Muscle of back (tissue), 11 donors: ENCODE results near the gene MEGF6. TPM values are rescaled to one million over a fixed set of nuclear protein-coding genes. Genes with fewer than 3 reads are reported as not detected.

ENCODE experiments used
- DNase-seq, 3 donors: peaks; one replicate each; pipeline versions ENCODE4 v3.0.0 to v3.0.0-alpha.2; 2013
- polyA plus RNA-seq, 10 donors: library from polyadenylated mRNA; unstranded; fragments of 120-200 nt; gene quantifications; one replicate each; pipeline ENCODE4 v1.2.1, GENCODE V29; 2013; ENCODE audit not compliant: insufficient read length in 10 of 10

Gene MEGF6
- polyA plus RNA-seq, 10 donors = 6.3 to 37.6 (median 9.5) TPM

- DNase-seq = no peak
Observed at GRCh38 chr1:3645247-3645646, 33.9 kb upstream of the MEGF6 start.

- DNase-seq = no peak
Observed at GRCh38 chr1:3644273-3644672, 33.0 kb upstream of the MEGF6 start.

GRCh38 chr1:3642919-3643675, 31.8 kb upstream of the MEGF6 start:
- DNase-seq = no peak

DNA sequence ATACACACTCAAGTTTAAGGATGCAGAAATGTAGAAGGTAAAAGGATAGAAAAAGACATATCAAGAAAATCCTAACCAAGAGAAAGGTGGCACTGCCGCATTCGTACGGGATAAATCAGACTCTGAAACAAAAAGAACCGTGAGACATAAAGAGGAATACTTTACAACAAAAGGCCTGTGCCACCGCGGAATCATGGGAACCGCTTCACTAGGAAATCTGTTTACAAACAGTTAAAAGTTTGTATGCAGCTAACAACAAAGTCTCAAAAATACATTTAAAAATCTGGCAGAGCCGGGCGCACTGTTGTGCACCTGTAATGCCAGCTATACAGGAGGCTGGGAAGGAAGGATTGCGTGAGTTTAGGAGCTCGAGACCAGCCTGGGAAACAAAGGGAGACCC, 30.5 kb upstream of the MEGF6 start:
- DNase-seq = no peak

- no peak for DNase-seq
Observed at GRCh38 chr1:3641046-3641760, 29.9 kb upstream of the MEGF6 start.

- DNase-seq = no peak
Observed at GRCh38 chr1:3640121-3640837, 29.0 kb upstream of the MEGF6 start.

GRCh38 chr1:3639397-3639911, 28.1 kb upstream of the MEGF6 start:
- DNase-seq = no peak

GRCh38 chr1:3638676-3639075, 27.4 kb upstream of the MEGF6 start:
- no peak for DNase-seq

DNA sequence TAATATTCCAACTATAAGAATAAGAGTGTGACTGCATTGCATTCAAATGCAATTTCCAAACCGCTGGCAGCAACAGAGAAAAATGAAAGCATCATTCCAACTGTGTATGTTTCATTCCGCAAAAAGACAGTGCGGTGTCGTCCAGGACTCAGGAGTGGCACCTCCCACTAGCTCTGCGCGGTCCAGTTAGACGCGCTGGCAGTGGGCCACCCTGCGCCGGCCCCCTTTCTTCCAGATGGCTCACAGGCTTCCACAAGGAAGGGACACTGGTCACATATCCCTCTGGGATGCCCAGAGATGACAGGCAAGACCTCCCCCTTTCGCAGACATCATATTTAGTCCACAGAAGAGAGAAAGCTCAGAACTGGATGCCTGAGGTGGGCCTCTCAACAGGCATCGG, 26.7 kb upstream of the MEGF6 start:
- no peak for DNase-seq

DNA sequence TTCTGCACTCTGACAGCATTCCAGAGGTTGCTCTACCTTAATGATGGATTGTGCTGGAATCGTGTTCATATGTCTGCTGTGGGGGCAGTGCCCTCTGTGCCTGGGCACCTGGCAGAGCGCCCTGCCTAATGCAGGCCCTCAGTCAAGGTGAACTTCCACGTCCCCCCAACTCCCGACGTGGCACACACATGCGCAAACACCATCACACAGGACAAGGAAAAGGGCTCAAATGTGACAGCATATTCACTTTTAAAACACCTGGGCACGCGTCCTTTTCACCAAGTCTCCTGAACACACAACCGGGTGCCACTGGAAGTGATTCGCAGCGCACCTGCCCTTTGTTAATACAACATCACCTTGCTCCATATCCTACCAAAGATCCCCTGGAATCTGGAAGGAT, 25.2 kb upstream of the MEGF6 start:
- no peak for DNase-seq

DNA sequence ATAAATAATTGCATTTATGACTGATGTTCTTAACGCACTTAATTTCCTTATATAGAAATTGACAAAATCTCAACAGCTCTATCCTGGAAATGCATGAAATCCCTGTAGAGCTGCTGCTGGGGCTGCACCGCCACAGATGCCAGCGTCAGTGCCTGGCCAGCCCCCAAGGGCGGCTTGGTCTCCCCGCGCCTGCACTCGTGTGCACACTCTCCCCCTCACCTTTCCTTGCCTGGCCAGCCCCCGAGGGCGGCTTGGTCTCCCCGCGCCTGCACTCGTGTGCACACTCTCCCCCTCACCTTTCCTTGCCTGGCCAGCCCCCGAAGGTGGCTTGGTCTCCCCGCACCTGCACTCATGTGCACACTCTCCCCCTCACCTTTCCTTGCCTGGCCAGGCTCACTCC, 24.8 kb upstream of the MEGF6 start:
- DNase-seq = no peak

- no peak for DNase-seq
Observed at GRCh38 chr1:3634059-3634800, 22.9 kb upstream of the MEGF6 start.

GRCh38 chr1:3633344-3634058, 22.2 kb upstream of the MEGF6 start:
- DNase-seq = no peak

DNA sequence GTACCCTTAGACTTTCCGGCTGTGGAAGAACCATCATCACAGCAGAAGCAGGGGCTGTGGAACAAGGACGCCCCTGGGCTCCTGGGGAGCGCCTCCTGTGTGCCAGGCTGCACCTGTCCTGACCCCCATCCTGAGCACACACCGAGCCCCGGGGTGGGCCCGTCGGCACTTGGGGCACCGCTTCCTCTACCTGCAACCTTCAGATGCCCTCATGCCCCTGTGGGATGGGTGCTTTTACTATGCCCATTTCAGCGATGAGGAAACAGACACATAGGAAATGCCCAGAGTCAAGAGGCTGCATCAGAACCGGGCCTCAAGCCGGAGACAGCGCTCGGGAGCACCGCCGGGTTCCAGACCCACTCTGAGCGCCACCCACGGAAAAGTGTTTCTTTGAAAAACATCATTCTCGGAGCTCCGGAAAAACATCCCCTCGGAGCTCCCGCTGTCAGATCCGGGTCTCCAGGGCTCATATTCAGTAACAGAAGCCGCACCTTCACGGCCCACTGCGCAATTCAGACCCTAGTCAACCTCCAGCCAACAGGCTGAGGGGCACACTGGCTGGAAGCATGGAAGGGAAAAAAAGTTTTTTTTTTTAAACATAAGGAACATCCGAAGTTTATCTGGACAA, 21.5 kb upstream of the MEGF6 start:
- DNase-seq = no peak

DNA sequence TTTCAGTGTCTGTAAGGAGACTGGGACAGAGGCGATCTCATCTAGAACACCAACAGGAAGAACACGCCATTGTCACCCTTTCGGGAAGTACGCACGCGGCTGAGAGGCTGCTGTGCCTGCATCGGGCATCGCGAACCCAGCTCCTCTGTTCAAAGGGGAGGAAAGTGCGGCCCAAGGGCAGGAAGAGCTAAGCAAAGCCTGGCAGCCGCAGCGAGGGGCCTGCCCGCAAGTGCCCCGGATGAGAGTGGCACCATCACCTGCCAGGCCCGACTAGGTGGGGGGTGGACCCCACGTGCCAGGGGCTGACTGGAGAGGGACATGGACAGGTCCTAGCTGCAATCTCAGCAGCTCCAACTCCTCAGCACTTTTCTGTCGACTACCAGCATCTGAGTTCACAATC, 21.0 kb upstream of the MEGF6 start:
- DNase-seq = no peak

DNA sequence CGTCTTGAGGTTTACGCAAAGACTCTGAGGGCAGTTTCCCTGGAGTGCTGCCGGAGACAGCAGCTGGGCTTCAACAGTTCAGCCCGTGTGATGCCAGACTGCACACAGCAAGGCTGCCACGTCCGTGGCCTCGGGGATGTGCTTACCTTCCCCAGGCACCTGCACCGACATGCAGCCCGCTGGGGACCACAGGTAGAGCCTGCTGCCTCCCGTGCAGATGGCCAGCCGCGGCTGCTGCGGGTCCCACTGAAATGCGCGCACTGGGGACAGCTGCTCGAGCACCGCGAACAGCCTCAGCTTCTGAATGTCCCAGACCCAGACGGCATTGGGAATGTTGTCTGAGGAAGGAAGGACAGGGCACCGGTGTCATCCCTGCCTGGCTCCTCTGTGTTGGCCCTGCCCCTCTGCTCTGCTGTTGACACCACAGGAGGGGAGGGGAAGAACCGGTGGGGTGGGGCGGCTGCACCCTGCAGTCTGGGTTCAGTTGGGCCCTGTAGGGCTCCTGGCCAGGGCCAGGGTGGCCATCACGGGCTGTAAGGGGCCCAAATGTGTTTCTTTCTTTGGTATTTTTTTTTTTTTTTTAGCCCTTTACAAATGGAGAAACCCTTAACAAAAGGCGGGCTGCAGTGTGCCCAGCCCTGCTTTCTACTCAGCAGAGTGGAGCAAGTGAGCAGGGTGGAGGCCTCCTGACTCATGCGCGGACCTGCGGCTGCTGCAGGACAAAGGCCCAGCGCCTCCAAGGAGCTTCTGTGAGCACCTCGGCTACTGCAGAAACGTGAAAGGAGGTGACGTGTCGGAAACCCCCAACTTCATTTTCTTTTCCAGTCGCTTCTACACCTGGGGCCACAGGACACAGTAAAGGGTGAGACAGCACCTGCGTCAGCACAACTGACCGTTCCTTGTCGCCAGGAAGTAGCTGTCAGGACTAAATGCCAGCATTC, 20.3 kb upstream of the MEGF6 start:
- DNase-seq = no peak

DNA sequence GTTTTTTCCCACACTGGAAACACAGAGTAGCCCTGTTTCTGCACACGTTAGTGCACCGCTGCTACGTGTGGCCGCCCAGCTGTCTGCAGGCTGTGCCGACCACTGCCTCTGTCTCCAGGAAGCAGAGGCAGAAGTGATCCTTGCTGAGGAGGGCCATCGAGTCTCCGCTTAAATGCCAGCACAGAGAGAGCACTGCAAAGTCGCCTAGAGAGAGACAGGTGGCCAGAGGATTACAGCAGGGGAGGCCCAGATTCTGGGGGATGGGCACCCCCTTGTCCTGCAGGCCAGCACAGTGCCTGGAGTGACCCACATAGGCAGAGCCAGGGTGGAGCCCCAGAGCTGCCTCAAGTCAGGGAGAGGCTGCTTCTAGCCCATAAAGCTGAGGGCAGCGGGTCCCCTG, 19.6 kb upstream of the MEGF6 start:
- DNase-seq = no peak

- DNase-seq = no peak
Observed at GRCh38 chr1:3630161-3630611, 18.9 kb upstream of the MEGF6 start.

DNA sequence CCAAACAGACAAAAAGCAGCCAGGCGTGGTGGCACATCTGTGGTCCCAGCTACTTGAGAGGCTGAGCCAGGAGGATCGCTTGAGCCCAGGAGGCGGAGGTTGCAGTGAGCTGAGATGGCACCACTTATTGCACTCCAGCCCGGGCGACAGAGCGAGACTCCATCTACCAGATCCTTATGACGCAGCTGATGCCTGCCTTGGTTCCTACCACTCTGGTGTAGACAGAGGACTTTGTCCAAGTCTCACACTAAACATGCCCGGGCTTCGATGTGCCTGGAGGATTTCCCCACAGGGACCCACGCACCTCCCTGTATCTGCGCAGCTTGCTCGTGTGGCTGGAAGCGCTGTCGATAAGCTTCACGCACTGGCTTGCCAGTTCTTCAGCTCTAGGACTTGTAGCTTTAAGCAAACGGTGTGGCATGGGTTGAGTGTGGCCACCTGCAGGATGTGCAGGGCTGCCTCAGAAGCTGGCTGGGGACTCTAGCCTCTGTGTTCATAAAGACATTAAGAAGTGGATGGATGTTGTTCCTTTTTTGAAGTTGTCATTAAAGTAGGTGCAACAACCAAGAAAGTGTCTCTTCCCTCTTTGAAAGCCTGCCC, 18.4 kb upstream of the MEGF6 start:
- no peak for DNase-seq
